NCI-H1930 (cell line): ENCODE results near the gene ALOX12B.
"Not testable (repeated sequence)": the region's sequence is repeated elsewhere in the genome, so short reads cannot be mapped to it uniquely, and the experiment has no call there.

Experiments used
- DNase-seq, 2 experiments: peaks; one replicate each; lab custom pipeline; 2025; lab: John Stamatoyannopoulos, UW

The ALOX12B gene

GRCh38 chr17:8118769-8119580 lies 31.5 kb upstream of the ALOX12B start:
- peak; percentile 66 to 87 for DNase-seq

- DNase-seq, result no peak
These were observed 30.7 kb upstream of the ALOX12B start, which contains the start of gene ALOXE3 for GRCh38 chr17:8117980-8118768. ALOXE3 (minus strand) TSS chr17:8118514; CDS start chr17:8117990, 524 bp downstream.

DNA sequence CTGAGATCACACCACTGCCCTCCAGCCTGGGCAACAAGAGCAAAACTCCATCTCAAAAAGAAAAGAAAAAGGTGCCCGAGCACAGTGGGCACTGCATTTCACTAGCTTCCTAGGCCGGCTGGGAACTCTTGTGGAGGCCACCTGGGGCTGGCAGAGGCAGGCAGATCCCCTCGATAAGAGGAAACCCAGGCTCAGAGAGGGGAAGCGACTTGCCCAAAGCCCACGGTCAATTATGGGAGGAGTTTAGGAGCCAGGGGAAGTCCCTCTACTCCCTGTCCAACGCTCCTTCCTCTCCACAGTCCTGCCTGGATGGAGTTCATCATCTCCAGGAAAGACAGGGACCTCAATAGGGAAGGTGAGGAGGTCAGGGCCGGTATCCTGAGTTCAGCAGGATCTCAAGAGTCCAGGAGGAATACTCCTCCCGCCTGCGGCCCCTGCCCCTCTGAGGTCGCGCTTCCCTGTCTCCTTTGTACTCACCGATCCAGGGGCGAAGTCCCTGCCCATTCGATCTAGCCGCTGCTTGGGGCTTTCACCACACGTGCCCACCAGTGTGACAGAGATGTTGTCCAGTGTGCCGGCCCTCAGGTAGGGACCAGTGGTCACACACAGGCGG lies 30.0 kb upstream of the ALOX12B start:
- DNase-seq, result no peak

DNA sequence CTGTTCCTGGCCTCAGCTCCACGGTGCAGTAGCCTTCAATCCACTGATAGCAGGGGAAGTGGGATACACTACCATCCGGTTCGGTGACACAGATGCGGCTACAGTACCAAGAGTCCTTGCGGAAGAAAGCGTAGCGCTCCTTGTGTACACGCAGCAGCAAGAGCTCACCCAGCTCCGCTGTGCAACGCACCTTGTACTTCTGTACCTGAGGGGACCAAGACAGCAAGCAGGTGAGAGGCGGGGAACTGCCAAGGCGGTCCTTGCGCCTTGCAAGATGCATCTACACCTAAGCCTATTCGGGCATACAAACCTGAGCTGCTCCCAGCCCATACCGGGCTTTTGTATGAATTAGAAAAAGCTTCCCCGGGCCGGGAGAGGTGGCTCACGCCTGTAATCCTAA lies 29.3 kb upstream of the ALOX12B start:
- DNase-seq, result no peak

DNA sequence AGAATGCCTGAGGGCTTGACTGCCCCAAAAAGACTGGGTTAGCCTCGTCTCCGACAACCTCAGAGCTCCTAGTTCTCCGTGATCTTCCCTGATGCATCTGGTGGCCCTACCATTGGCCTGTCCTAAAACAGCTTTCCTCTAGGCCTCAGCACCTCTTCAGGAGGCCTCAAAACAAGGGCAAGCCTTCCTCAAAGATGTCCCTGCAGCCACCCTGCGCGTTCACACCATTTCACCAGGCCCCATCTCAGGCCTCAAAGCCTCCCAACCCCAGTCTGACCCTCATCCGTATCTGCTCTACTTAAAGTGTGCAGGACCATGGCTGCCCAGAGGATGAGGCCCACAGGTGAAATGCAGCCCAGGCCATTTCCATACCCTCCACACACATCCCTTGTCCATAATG lies 23.4 kb upstream of the ALOX12B start:
- DNase-seq, result no peak

- DNase-seq, result no peak
These were observed 22.9 kb upstream of the ALOX12B start for GRCh38 chr17:8110456-8110804.

DNA sequence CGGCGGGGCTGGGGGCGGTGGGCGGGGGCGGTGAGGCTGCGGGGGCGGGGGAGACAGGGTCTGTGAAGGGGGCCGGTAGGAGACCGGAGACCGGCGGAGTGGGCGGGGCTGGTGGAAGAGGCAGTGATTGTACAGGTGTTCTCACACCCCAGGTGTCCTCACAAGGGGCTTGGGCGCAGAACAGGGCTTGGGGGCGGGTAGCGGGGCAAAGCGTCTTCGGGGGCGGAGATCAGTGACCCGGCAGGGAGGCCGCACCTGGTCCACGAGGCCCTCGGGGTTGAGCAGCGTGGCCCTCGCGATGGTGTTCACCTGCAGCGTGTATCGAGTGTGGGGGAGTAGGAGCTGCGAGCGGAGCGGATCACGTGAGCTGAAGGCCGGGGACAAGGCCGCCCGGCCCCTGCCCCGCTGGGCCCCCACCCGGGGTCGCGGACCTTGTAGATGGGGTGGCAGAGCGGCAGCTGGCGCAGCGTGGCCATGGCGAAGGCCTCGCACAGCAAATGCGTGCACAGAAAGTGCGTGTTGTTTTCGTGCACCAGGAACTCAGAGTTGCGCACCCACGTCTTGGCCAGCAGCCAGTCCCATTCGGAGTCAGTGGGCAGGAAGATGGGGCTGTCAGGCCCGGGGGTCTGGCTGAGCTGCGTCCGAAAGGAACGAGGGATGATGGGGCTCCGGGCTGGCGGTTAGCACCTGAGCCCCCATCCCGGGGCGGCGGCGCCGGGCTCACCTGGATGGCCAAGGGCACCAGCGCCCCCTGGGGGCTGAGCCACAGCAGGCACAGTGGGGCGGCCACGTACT lies 22.3 kb upstream of the ALOX12B start:
- DNase-seq, result peak; percentile 66 to 78

- DNase-seq, result no peak
These were observed 21.6 kb upstream of the ALOX12B start for GRCh38 chr17:8108972-8109660.

- not testable (repeated sequence) for DNase-seq
These were observed 19.5 kb upstream of the ALOX12B start for GRCh38 chr17:8106980-8107379.

GRCh38 chr17:8105957-8106398 lies 18.5 kb upstream of the ALOX12B start:
- DNase-seq, result no peak

- no peak for DNase-seq
These were observed 17.4 kb upstream of the ALOX12B start for GRCh38 chr17:8104911-8105310.

GRCh38 chr17:8103549-8103948 lies 16.0 kb upstream of the ALOX12B start:
- DNase-seq, result no peak

DNA sequence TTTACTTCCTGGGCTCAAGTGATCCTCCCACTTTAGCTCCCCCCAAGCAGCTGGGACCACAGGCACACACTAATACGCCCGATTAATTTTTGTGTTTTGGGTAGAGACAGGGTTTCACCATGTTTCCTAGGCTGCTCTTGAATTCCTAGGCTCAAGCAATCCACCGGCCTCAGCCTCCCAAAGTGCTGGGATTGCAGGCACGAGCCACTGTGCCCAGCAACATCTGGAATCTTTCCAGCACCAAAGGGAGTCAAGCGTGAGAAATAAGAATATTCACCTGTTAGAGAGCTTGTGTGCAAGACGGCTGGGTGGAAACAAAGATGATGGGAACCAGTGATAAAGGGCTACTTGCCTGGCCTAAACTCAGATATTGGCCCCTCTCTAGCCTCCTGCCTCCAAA lies 14.2 kb upstream of the ALOX12B start:
- no peak for DNase-seq

- no peak for DNase-seq
These were observed 13.2 kb upstream of the ALOX12B start for GRCh38 chr17:8100763-8101162.

DNA sequence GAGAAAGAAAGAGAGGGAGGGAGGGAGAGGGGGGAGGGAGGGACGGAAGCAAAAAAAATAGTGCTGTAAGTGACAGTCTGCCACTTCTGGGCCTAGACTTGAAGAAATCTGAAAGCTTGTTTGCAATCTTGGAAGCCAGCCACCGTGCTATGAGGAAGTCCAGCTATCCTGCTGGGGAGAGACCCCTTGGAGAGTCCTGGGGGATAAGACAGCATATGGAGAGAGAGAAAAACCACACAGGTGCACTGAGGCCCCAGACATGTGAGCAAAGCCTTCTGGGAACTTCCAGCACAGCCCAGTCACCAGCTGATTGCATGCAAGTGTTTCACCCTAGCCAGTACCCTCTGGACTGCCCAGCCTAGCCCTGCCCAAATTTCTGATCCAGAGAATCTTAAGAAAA lies 12.6 kb upstream of the ALOX12B start:
- no peak for DNase-seq

- no peak for DNase-seq
These were observed 9.0 kb upstream of the ALOX12B start for GRCh38 chr17:8096541-8096940.

GRCh38 chr17:8095361-8095760 lies 7.8 kb upstream of the ALOX12B start:
- DNase-seq, result no peak

DNA sequence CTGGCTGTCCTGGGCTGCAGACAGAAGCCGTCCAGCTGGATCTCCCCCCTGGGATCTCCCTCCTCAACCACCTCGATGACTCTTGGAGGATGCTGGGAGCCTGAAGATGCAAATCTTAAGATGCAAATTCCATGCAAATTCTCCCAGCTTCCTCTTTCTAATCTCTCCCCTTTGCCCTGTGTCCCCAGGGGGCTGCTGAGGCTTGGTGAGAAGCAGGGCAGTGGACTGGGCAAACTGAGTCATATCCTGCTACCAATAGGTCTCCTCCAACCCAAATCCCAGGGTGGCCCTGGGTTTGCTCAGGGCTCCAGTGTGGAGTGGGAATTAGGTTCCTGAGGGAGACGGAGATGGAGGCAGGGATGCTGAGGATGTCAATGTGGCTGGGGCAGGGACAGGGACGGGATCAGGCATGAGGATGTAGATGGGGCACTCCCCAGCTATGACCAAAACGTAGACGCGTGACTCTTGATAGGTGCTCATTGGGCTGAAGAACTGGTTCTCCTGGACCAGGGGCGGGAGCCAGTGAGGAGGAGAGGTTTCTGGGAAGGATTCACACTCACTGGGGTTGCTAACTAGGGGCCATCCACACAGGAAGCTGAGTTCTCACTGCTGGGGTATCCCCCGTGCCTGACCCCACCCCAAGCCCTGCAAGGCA lies 3.6 kb upstream of the ALOX12B start:
- no peak for DNase-seq

- no peak for DNase-seq
These were observed 2.2 kb upstream of the ALOX12B start for GRCh38 chr17:8089728-8090127.

GRCh38 chr17:8087952-8088230 lies 375 bp upstream of the ALOX12B start:
- DNase-seq, result no peak

GRCh38 chr17:8084250-8084649 lies 3.3 kb downstream of the ALOX12B start:
- DNase-seq, result no peak
